Coronary artery (tissue), 2 donors: ENCODE data around the gene ARHGAP4.

Experiments
- DNase-seq: peaks from one replicate; pipeline ENCODE4 v3.0.0-alpha.2; 2017; ENCODE audit warnings: low spot score
- H3K27ac ChIP-seq, 2 donors: fragments of 200-600 bp; sonication (generic); one replicate each; pipeline ENCODE4 v1.5.1; 2016 to 2019
- H3K4me3 ChIP-seq: fragments of 200-600 bp; sonication (generic); 2 replicates; pipeline ENCODE4 v1.5.1; 2016; ENCODE audit warnings: mild to moderate bottlenecking, moderate library complexity
- TF ChIP-seq, protein P1 (sequence below): fragments of 200-600 bp; sonication (generic); IDR thresholded peaks from one replicate; pipeline ENCODE4 v1.5.1; 2019; ENCODE audit warnings: antibody characterized with exemption

ARHGAP4 gene

DNA sequence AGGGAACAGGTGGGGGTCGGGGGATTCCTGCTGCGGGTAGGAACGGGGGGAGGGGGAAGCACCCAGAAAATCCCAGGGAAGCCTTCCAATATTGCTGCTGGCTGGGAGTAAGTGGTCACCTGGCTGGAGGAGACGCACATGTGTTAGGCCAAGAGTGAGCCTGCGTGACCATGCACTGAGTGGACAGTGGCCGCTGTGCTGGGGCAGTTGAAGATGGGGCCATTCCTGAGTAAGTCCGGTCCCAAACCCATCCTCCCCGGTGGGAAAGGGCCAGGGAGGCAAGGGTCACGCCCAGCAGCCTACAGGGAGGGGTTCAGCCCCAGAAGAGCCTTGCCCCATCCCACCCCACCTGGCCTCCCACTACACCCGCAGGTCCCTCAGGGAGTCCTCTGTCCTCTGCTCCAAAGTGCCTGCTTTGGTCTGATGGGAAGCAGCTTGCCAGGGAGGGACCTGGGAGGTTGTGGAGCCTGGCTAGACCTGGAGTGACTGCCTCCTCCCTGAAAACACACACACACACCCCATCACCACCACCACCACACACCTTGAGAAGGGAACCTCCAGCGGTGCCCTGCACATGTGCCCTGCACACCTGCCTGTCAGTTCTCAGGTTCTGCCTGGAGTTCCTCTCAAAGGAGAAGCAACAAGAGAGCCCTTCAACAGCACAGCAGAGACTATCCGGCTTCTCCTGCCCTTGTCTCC, 46.2 kb downstream of the ARHGAP4 start:
- Histone ChIP-seq H3K4me3 (no peak overlapping the region), H3K27ac (no peak overlapping the region)
- TF ChIP-seq, protein P1, sequence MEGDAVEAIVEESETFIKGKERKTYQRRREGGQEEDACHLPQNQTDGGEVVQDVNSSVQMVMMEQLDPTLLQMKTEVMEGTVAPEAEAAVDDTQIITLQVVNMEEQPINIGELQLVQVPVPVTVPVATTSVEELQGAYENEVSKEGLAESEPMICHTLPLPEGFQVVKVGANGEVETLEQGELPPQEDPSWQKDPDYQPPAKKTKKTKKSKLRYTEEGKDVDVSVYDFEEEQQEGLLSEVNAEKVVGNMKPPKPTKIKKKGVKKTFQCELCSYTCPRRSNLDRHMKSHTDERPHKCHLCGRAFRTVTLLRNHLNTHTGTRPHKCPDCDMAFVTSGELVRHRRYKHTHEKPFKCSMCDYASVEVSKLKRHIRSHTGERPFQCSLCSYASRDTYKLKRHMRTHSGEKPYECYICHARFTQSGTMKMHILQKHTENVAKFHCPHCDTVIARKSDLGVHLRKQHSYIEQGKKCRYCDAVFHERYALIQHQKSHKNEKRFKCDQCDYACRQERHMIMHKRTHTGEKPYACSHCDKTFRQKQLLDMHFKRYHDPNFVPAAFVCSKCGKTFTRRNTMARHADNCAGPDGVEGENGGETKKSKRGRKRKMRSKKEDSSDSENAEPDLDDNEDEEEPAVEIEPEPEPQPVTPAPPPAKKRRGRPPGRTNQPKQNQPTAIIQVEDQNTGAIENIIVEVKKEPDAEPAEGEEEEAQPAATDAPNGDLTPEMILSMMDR: no peak
- no peak for DNase-seq

DNA sequence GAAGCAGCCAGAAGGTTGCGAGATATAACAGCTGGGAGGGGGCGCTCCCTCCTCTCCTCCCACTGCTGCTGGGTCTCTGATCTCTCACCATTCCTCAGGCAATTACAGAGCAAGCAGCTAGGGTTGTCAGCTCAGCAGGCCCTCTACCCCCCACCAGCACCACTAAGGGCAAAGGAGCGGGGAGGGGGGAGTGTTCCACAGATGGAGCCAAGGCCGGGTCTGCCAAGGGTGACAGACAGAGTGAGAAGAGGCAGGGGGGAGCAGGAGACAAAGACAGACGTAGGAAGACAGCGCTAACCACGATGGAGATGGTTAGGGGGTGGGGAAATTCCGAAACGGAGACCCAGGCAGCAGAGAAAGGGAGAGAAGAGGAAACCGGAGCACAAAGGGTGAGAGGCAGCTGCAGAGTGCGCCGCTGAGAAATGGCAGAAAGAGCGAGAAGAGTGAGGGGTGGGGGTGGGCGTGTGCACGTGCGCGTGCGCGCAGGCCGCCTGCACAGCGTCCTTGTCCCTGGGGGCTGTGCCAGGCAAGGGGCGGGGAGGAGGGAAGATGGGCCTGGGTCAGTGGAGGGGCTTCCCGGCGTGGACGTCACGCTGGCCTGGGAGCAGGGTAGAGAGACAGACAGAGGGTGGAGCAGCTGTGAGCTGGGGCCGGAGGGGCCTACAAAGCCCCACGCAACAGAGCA, 47.0 kb downstream of the ARHGAP4 start:
- H3K27ac ChIP-seq: no peak overlapping the region
- TF ChIP-seq, protein P1: no peak

DNA sequence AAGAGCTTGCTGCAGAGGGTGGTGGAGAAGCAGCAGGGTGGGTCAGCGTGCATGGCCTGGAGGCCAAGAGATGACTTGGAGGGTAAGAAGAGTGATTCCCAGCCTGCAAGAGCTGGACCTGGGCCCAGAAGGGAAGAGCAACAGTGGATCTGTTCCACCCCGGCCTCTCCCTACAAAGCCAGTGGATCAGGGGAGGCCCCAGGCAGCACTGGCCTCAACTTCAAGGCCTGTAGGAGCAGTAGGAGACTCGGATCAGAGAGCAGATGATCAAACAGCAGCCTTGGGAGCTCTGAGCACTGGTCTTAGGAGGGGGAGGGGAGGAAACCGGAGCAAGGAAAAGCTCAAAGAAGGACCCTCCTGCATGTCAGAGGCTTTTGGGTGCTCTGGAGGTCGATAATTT, 47.7 kb downstream of the ARHGAP4 start:
- no peak for DNase-seq
- no peak overlapping the region for H3K27ac ChIP-seq
- no peak overlapping the region for H3K4me3 ChIP-seq
- TF ChIP-seq, protein P1: no peak

More for the DNA sequence above, 47.0 kb downstream of the ARHGAP4 start:
- no peak overlapping the region for H3K4me3 ChIP-seq
- no peak for DNase-seq

DNA sequence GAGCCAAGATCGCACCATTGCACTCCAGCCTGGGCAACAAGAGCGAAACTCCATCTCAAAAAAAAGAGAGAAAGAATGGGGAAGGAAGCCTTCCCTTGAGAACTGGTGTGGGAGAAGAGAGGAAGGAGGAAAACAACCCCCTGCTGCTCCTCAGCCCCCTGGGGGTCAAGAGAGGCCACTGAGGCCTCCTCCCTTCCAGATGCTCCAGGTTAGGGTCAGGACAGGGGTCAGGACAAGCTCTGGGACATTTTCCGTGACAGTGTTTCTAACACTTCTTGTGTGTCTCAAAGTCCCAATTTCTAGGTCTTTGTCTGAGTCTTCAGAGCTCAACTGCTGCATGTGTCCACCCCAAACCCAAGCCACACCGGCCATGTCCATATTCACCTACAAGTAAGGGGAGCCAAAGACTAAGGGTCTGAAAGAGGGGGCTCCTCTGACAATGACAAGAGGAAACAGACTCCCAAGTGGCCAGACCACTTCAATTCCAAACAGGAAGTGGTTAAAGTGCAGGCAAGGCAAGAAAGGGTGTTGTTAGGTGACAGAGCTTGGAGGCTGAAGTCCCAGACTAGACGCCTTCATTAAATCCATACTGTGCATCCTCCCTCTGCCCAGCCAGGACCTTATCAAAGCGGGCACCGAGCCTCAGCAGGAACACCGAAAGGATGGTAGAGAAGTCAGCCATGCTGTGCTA, 48.3 kb downstream of the ARHGAP4 start:
- TF ChIP-seq, protein P1: no peak
- Histone ChIP-seq H3K4me3 (no peak overlapping the region), H3K27ac (no peak overlapping the region)
- no peak for DNase-seq

DNA sequence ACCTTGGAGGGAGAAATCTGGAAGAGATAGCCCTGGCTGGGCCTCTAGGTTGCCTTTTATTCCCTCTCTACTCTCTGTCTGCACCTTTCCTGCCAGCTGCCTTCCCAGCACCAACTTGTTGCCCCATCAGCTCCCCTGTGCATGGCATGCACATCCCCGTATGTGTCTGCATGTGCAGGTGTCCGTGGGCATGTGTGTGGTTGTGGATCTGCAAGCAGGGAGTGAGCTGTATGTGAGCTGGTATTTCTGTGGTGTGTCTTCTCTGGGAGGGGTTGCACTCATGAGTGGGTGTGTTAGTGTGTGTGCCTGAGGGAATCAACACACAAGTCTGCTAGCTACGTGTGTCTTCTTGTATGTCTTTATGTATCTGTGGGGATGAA, 50.0 kb downstream of the ARHGAP4 start:
- no peak overlapping the region for H3K27ac ChIP-seq
- TF ChIP-seq, protein P1: no peak
- H3K4me3 ChIP-seq: no peak overlapping the region
- DNase-seq: no peak

DNA sequence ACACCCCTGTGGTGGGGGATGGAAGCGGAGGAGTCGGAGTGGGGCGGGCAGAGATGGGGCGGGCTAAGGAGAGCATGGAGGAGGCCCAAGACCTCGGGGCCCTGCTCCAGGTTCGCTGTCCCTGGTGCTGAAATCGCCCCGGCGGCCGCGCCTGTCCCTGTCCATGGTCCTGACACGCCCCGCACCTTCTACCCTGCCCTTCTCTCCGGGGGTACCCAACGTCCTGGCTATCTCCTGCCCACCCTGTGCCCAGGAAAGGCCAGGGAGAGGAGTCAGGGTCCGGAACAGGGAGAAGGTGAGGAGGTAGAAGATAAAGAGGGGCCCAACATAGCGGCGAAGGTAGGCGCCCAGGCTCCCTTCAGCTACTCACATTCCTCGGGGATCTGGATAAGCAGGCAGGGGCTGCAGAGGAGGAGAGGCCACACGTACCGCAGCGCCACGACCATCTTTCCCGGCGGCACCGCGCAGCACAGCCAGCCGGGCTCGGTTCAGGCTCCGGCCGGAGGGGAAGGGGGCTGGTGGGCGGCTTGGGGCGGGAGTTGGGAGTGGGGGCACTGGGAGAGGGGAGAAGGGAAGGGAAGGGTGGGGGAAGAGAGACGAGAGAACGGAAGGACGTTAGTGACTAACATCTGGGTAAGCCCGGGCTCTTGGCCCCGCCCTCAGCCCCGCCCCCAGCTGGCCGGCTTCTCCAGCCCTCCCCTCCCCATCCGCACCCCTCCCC, 50.5 kb downstream of the ARHGAP4 start:
- no peak for DNase-seq
- TF ChIP-seq, protein P1: no peak
- no peak overlapping the region for H3K27ac ChIP-seq
- no peak overlapping the region for H3K4me3 ChIP-seq
